NCI-H510A (cell line): Measurements from ENCODE around the gene HYLS1.

Experiments used
- DNase-seq: peaks from one replicate; lab custom pipeline; 2025; lab: John Stamatoyannopoulos, UW

The HYLS1 gene

GRCh38 chr11:125934473-125934872, 47.0 kb downstream of the HYLS1 start:
- DNase-seq = no peak

- no peak for DNase-seq
Observed at GRCh38 chr11:125935056-125935455, 47.6 kb downstream of the HYLS1 start.

- DNase-seq = no peak
Observed at GRCh38 chr11:125935618-125936199, 48.2 kb downstream of the HYLS1 start.

GRCh38 chr11:125938418-125938817, 51.0 kb downstream of the HYLS1 start:
- no peak for DNase-seq

GRCh38 chr11:125939081-125939521, 51.6 kb downstream of the HYLS1 start:
- no peak for DNase-seq

- no peak for DNase-seq
Observed at GRCh38 chr11:125940145-125940544, 52.7 kb downstream of the HYLS1 start.

GRCh38 chr11:125941267-125941618, 53.8 kb downstream of the HYLS1 start:
- peak; percentile 44 for DNase-seq

GRCh38 chr11:125941619-125942611, 54.4 kb downstream of the HYLS1 start:
- peak; percentile 94 for DNase-seq

GRCh38 chr11:125942771-125943428, 55.4 kb downstream of the HYLS1 start:
- DNase-seq = no peak

- no peak for DNase-seq
Observed at GRCh38 chr11:125943661-125944349, 56.3 kb downstream of the HYLS1 start.

GRCh38 chr11:125944350-125945010, 57.0 kb downstream of the HYLS1 start:
- no peak for DNase-seq

- DNase-seq = no peak
Observed at GRCh38 chr11:125945011-125945796, 57.7 kb downstream of the HYLS1 start.

GRCh38 chr11:125945797-125946520, 58.5 kb downstream of the HYLS1 start, which contains the start of gene VSIG10L2:
Gene VSIG10L2, plus strand, starts transcription at chr11:125946044. Its CDS starts 12 bp downstream, at chr11:125946056.
- no peak for DNase-seq

- no peak for DNase-seq
Observed at GRCh38 chr11:125946712-125947418, 59.4 kb downstream of the HYLS1 start.

GRCh38 chr11:125947419-125948277, 60.2 kb downstream of the HYLS1 start:
- DNase-seq = no peak

- DNase-seq = no peak
Observed at GRCh38 chr11:125948278-125949051, 61.0 kb downstream of the HYLS1 start.
